Activated naive CD8-positive, alpha-beta T cell treated with anti-CD3 and anti-CD28 coated beads, Interleukin-2, amount 50 U/mL, for 24 hours (primary cell): ENCODE data around the gene COX5B.
"Not testable (repeated sequence)": the region's sequence is repeated elsewhere in the genome, so short reads cannot be mapped to it uniquely, and the experiment has no call there.

ENCODE experiments used
- ATAC-seq: fragments of 150-1000 bp; cut with Tn5 transposase; one replicate; pipeline ENCODE4 v1.10.0; 2021
- DNase-seq: peaks from one replicate; pipeline ENCODE4 v3.0.0; 2021
- H3K27ac Mint-ChIP-seq: one replicate; pipeline ENCODE4 v1.8.0; 2021; ENCODE audit warnings: mild to moderate bottlenecking, mixed read lengths
- H3K27me3 Mint-ChIP-seq: one replicate; pipeline ENCODE4 v1.8.0; 2021; ENCODE audit warnings: mixed read lengths
- H3K36me3 Mint-ChIP-seq: one replicate; pipeline ENCODE4 v1.8.0; 2021; ENCODE audit warnings: low read depth, mixed read lengths
- H3K4me1 Mint-ChIP-seq: one replicate; pipeline ENCODE4 v1.8.0; 2021; ENCODE audit warnings: mixed read lengths
- H3K4me3 Mint-ChIP-seq: one replicate; pipeline ENCODE4 v1.8.0; 2021; ENCODE audit warnings: mild to moderate bottlenecking, moderate library complexity, mixed read lengths
- H3K9me3 Mint-ChIP-seq: one replicate; pipeline ENCODE4 v1.8.0; 2021; ENCODE audit warnings: mixed read lengths

The COX5B gene

GRCh38 chr2:97660044-97660774, 14.3 kb downstream of the COX5B start:
- Mint-ChIP-seq H3K36me3 (peaks cover 32% of the 10 kb centered on the region), H3K4me1 (peaks cover 42% of the 10 kb centered on the region), H3K27me3 (no peaks in the 10 kb centered on the region), H3K9me3 (no peaks in the 10 kb centered on the region), H3K4me3 (no peak overlapping the region), H3K27ac (peak overlapping the region; percentile 35)
- ATAC-seq (no peak), DNase-seq (no peak)

GRCh38 chr2:97660775-97661389, 15.0 kb downstream of the COX5B start:
- Mint-ChIP-seq H3K36me3 (peaks cover 28% of the 10 kb centered on the region), H3K4me1 (peaks cover 39% of the 10 kb centered on the region), H3K27ac (peak overlapping the region; percentile 62), H3K27me3 (no peaks in the 10 kb centered on the region), H3K4me3 (peak overlapping the region; percentile 94), H3K9me3 (no peaks in the 10 kb centered on the region)
- no peak for DNase-seq
- ATAC-seq: no peak

- ATAC-seq (no peak), DNase-seq (no peak)
- Mint-ChIP-seq H3K4me3 (peak overlapping the region; percentile 94), H3K9me3 (no peaks in the 10 kb centered on the region), H3K27me3 (no peaks in the 10 kb centered on the region), H3K27ac (peak overlapping the region; percentile 98), H3K4me1 (peaks cover 39% of the 10 kb centered on the region), H3K36me3 (peaks cover 24% of the 10 kb centered on the region)
These were observed 16.1 kb downstream of the COX5B start for GRCh38 chr2:97661927-97662326.

GRCh38 chr2:97662386-97662894, 16.6 kb downstream of the COX5B start:
- no peak for ATAC-seq
- Mint-ChIP-seq H3K4me3 (peak overlapping the region; percentile 94), H3K4me1 (peaks cover 39% of the 10 kb centered on the region), H3K27ac (peak overlapping the region; percentile 98), H3K27me3 (no peaks in the 10 kb centered on the region), H3K36me3 (peaks cover 23% of the 10 kb centered on the region), H3K9me3 (no peaks in the 10 kb centered on the region)
- no peak for DNase-seq

- Mint-ChIP-seq H3K36me3 (peaks cover 25% of the 10 kb centered on the region), H3K4me3 (peak overlapping the region; percentile 94), H3K4me1 (peaks cover 39% of the 10 kb centered on the region), H3K27ac (peak overlapping the region; percentile 98), H3K9me3 (no peaks in the 10 kb centered on the region), H3K27me3 (no peaks in the 10 kb centered on the region)
- ATAC-seq (peak; percentile 84), DNase-seq (peak; percentile 82)
These were observed 17.2 kb downstream of the COX5B start for GRCh38 chr2:97662895-97663625.

GRCh38 chr2:97663626-97663961, 17.7 kb downstream of the COX5B start:
- no peaks in the 10 kb centered on the region for H3K9me3 Mint-ChIP-seq
- DNase-seq (no peak), ATAC-seq (no peak)
- H3K4me3 Mint-ChIP-seq: peak overlapping the region; percentile 94
- H3K36me3 Mint-ChIP-seq: peaks cover 20% of the 10 kb centered on the region
- H3K4me1 Mint-ChIP-seq: peaks cover 39% of the 10 kb centered on the region
- peak overlapping the region; percentile 98 for H3K27ac Mint-ChIP-seq
- H3K27me3 Mint-ChIP-seq: no peaks in the 10 kb centered on the region

- Mint-ChIP-seq H3K9me3 (no peaks in the 10 kb centered on the region), H3K36me3 (peaks cover 18% of the 10 kb centered on the region), H3K4me3 (peak within 1 kb of the TSS; percentile 94), H3K27me3 (no peaks in the 10 kb centered on the region), H3K4me1 (peaks cover 39% of the 10 kb centered on the region), H3K27ac (peak within 1 kb of the TSS; percentile 98)
- DNase-seq (peak; percentile 98), ATAC-seq (peak; percentile 67)
These were observed 18.2 kb downstream of the COX5B start, which contains the start of gene ACTR1B for GRCh38 chr2:97663962-97664635. Gene ACTR1B, minus strand, starts transcription at chr2:97664044. Its CDS starts 154 bp downstream, at chr2:97663890.

- Mint-ChIP-seq H3K9me3 (no peaks in the 10 kb centered on the region), H3K27ac (peak overlapping the region; percentile 96)
- ATAC-seq: no peak
These were observed 18.7 kb downstream of the COX5B start for GRCh38 chr2:97664636-97664970.

GRCh38 chr2:97669448-97669847, 23.6 kb downstream of the COX5B start, which contains the start of gene C2orf92:
Gene C2orf92, plus strand, starts transcription at chr2:97669713. Its CDS starts 76 bp downstream, at chr2:97669789.
- ATAC-seq: no peak
- no peak within 1 kb of the TSS for H3K27ac Mint-ChIP-seq
- no peaks in the 10 kb centered on the region for H3K27me3 Mint-ChIP-seq
- H3K4me3 Mint-ChIP-seq: no peak within 1 kb of the TSS
- no peak for DNase-seq
- peaks cover 31% of the 10 kb centered on the region for H3K4me1 Mint-ChIP-seq
- peaks cover 10% of the 10 kb centered on the region for H3K36me3 Mint-ChIP-seq
- H3K9me3 Mint-ChIP-seq: no peaks in the 10 kb centered on the region

More at GRCh38 chr2:97664636-97664970, 18.7 kb downstream of the COX5B start:
- no peaks in the 10 kb centered on the region for H3K27me3 Mint-ChIP-seq
- peaks cover 18% of the 10 kb centered on the region for H3K36me3 Mint-ChIP-seq
- peak overlapping the region; percentile 88 for H3K4me3 Mint-ChIP-seq
- peak; percentile 34 for DNase-seq
- peaks cover 39% of the 10 kb centered on the region for H3K4me1 Mint-ChIP-seq

GRCh38 chr2:97670471-97670870, 24.6 kb downstream of the COX5B start:
- ATAC-seq (no peak), DNase-seq (no peak)
- H3K4me1 Mint-ChIP-seq: peaks cover 33% of the 10 kb centered on the region
- no peak overlapping the region for H3K27ac Mint-ChIP-seq
- no peaks in the 10 kb centered on the region for H3K9me3 Mint-ChIP-seq
- peaks cover 10% of the 10 kb centered on the region for H3K36me3 Mint-ChIP-seq
- H3K27me3 Mint-ChIP-seq: no peaks in the 10 kb centered on the region
- no peak overlapping the region for H3K4me3 Mint-ChIP-seq

- peaks cover 40% of the 10 kb centered on the region for H3K4me1 Mint-ChIP-seq
- H3K9me3 Mint-ChIP-seq: no peaks in the 10 kb centered on the region
- H3K4me3 Mint-ChIP-seq: no peak overlapping the region
- ATAC-seq: no peak
- H3K27me3 Mint-ChIP-seq: no peaks in the 10 kb centered on the region
- H3K36me3 Mint-ChIP-seq: peaks cover 10% of the 10 kb centered on the region
- H3K27ac Mint-ChIP-seq: peak overlapping the region; percentile 40
- no peak for DNase-seq
These were observed 25.7 kb downstream of the COX5B start for GRCh38 chr2:97671526-97671925.

GRCh38 chr2:97672606-97673140, 26.8 kb downstream of the COX5B start:
- H3K27me3 Mint-ChIP-seq, ATAC-seq, H3K9me3 Mint-ChIP-seq, DNase-seq: not testable (repeated sequence)
- Mint-ChIP-seq H3K4me1 (peaks cover 45% of the 10 kb centered on the region), H3K27ac (peak overlapping the region; percentile 97), H3K36me3 (peaks cover 11% of the 10 kb centered on the region), H3K4me3 (peak overlapping the region; percentile 69)

- H3K27ac Mint-ChIP-seq: peak overlapping the region; percentile 97
- no peaks in the 10 kb centered on the region for H3K27me3 Mint-ChIP-seq
- H3K4me1 Mint-ChIP-seq: peaks cover 48% of the 10 kb centered on the region
- H3K4me3 Mint-ChIP-seq: peak overlapping the region; percentile 69
- peaks cover 10% of the 10 kb centered on the region for H3K36me3 Mint-ChIP-seq
- no peaks in the 10 kb centered on the region for H3K9me3 Mint-ChIP-seq
- DNase-seq (peak; percentile 63), ATAC-seq (peak; percentile 89)
These were observed 27.5 kb downstream of the COX5B start for GRCh38 chr2:97673182-97673914.
